ENCODE results near the gene ATXN1. TPM values are rescaled to one million over a fixed set of nuclear protein-coding genes. Genes with fewer than 3 reads are reported as not detected.

Gene ATXN1
- total RNA-seq, 1 experiment from 2014 or later: 25.6 TPM

DNA sequence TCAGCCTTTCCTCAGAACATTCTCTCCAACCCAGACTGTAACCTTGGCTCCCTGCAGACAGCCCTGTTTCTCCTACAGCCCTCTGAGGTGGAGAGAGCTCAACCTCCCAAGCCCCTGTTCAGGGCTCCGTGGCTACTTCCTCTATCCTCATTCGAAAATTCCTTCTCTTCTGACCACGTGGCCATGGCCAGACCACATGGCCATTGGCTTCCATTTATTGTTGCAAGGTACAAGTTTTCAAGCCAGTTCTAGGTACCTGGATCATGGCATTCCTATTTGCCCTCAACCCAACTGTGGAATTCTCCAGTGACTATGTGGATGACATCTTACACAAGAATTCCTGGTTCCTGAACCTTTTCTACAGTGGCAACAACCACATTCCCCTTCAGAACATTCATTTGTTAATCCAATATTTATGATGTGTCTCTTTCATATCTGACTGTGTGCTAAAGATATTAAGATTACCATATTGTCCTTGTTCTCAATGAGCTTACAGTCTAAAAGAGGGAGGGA is 361.0 kb downstream of the ATXN1 start:
- intact Hi-C loops (cut with micrococcal nuclease; ENCODE audit: unreplicated experiment): no loop called here
- CTCF ChIA-PET: no interaction called here

DNA sequence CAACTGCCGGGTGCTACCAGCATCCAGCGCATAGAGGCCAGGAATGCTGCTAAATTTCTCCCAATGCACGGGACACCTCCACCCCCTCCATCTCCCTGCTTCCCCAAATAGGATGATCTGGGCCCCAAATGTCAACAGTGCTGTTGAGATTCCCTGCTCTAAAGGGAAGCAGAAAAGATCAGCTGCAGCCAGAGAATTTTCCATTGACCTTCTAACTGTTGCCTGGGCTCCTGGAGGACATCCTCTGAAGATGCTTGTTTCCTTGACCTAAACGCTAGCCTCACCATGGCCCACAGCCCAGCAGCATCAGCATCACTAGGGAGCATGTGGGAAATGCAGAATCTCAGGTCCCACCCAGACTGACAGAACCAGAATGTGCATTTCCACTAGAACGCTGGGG is 361.6 kb downstream of the ATXN1 start:
- H3K27me3 ChIP-seq (replicated peaks; ENCODE audit: insufficient read depth, low read depth, low read length, poor library complexity): no peaks in the 10 kb centered on the region
- H3K36me3 ChIP-seq (ENCODE audit: insufficient read depth, low read length, poor library complexity, severe bottlenecking): no peaks in the 10 kb centered on the region
- TF ChIP-seq, protein P1, sequence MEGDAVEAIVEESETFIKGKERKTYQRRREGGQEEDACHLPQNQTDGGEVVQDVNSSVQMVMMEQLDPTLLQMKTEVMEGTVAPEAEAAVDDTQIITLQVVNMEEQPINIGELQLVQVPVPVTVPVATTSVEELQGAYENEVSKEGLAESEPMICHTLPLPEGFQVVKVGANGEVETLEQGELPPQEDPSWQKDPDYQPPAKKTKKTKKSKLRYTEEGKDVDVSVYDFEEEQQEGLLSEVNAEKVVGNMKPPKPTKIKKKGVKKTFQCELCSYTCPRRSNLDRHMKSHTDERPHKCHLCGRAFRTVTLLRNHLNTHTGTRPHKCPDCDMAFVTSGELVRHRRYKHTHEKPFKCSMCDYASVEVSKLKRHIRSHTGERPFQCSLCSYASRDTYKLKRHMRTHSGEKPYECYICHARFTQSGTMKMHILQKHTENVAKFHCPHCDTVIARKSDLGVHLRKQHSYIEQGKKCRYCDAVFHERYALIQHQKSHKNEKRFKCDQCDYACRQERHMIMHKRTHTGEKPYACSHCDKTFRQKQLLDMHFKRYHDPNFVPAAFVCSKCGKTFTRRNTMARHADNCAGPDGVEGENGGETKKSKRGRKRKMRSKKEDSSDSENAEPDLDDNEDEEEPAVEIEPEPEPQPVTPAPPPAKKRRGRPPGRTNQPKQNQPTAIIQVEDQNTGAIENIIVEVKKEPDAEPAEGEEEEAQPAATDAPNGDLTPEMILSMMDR (conservative IDR thresholded peaks at IDR 0.05; ENCODE audit: low read depth, low read length): no peak
- no peak for TF ChIP-seq EZH2 (IDR thresholded peaks at IDR 0.05; ENCODE audit: borderline replicate concordance, low read depth, low read length, poor library complexity, severe bottlenecking)
- H3K4me1 ChIP-seq (ENCODE audit: insufficient read depth, low read length, poor library complexity, severe bottlenecking): no peaks in the 10 kb centered on the region
- no peaks in the 10 kb centered on the region for H3K9me3 ChIP-seq (ENCODE audit: low read depth, low read length, poor library complexity, severe bottlenecking)
- intact Hi-C loops (cut with micrococcal nuclease; ENCODE audit: unreplicated experiment): no loop called here
- no peak overlapping the region for H3K27ac ChIP-seq (ENCODE audit: low read depth, low read length, poor library complexity, severe bottlenecking)
- ChIA-PET CTCF (no interaction called here), POLR2A (ENCODE audit: low non-redundant PET) (no interaction called here)
- H3K4me3 ChIP-seq (ENCODE audit: low read depth, low read length, poor library complexity, severe bottlenecking): no peak overlapping the region
- DNase-seq (ENCODE audit: low spot score): no peak
- BruUV-seq (replicated peaks): no TSS peak

More for the DNA sequence above, 361.0 kb downstream of the ATXN1 start:
- Histone ChIP-seq H3K4me1 (ENCODE audit: insufficient read depth, low read length, poor library complexity, severe bottlenecking) (no peaks in the 10 kb centered on the region), H3K4me3 (ENCODE audit: low read depth, low read length, poor library complexity, severe bottlenecking) (no peak overlapping the region), H3K27ac (ENCODE audit: low read depth, low read length, poor library complexity, severe bottlenecking) (no peak overlapping the region), H3K27me3 (replicated peaks; ENCODE audit: insufficient read depth, low read depth, low read length, poor library complexity) (no peaks in the 10 kb centered on the region), H3K36me3 (ENCODE audit: insufficient read depth, low read length, poor library complexity, severe bottlenecking) (no peaks in the 10 kb centered on the region), H3K9me3 (ENCODE audit: low read depth, low read length, poor library complexity, severe bottlenecking) (no peaks in the 10 kb centered on the region)
- POLR2A ChIA-PET (ENCODE audit: low non-redundant PET): no interaction called here
- DNase-seq (ENCODE audit: low spot score): no peak
- no TSS peak for BruUV-seq (replicated peaks)
- TF ChIP-seq, protein P1 (conservative IDR thresholded peaks at IDR 0.05; ENCODE audit: low read depth, low read length): no peak
- TF ChIP-seq EZH2 (IDR thresholded peaks at IDR 0.05; ENCODE audit: borderline replicate concordance, low read depth, low read length, poor library complexity, severe bottlenecking): no peak

DNA sequence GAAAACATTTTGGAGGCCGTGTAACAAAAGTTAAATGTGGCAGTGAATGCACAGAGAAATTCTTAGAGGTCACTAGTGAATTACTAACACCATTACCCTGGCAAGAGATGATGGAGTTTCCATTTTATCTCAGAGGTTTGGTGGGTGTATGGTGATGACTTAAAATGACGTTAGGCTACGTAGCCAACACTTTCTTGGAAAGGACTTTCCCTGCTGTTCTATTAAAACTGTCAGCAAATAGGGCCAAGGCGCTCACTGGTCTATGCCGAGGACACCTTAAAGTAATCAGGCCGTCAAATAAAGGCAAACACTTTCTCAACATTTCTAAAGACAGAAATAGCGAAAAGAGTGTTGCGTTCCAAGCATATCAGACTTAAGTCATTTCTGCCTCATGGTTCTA is 362.1 kb downstream of the ATXN1 start:
- Histone ChIP-seq H3K27ac (ENCODE audit: low read depth, low read length, poor library complexity, severe bottlenecking) (no peak overlapping the region), H3K9me3 (ENCODE audit: low read depth, low read length, poor library complexity, severe bottlenecking) (no peaks in the 10 kb centered on the region), H3K4me3 (ENCODE audit: low read depth, low read length, poor library complexity, severe bottlenecking) (no peak overlapping the region), H3K4me1 (ENCODE audit: insufficient read depth, low read length, poor library complexity, severe bottlenecking) (no peaks in the 10 kb centered on the region), H3K36me3 (ENCODE audit: insufficient read depth, low read length, poor library complexity, severe bottlenecking) (no peaks in the 10 kb centered on the region), H3K27me3 (replicated peaks; ENCODE audit: insufficient read depth, low read depth, low read length, poor library complexity) (no peaks in the 10 kb centered on the region)
- DNase-seq (ENCODE audit: low spot score): no peak
- ChIA-PET POLR2A (ENCODE audit: low non-redundant PET) (no interaction called here), CTCF (no interaction called here)
- intact Hi-C loops (cut with micrococcal nuclease; ENCODE audit: unreplicated experiment): no loop called here
- no TSS peak for BruUV-seq (replicated peaks)
- no peak for TF ChIP-seq EZH2 (IDR thresholded peaks at IDR 0.05; ENCODE audit: borderline replicate concordance, low read depth, low read length, poor library complexity, severe bottlenecking)
- TF ChIP-seq, protein P1 (conservative IDR thresholded peaks at IDR 0.05; ENCODE audit: low read depth, low read length): no peak
